ENCODE data around the gene SPTSSB. TPM values are rescaled to one million over a fixed set of nuclear protein-coding genes. Genes with fewer than 3 reads are reported as not detected.

Gene SPTSSB
- total RNA-seq, 1 experiment from 2014 or later, result 3.7 TPM

DNA sequence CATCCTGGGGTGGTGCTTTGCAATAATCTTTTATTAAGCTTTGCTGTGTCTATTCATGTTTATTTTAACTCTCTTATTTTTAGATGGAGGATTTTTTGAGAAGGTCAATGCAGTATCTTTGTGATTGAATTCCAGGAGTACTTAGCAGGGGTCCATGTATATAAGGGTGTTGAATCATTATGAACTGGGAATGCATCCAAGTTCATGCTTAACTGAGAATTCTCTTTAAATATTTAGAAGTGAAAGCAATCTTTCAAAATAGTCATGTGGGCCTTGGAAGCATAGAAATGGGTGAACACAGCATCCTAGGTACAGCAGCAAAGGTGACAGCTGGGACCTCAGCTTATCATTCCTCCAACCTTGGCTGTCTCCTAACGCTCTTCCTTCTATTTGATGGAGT lies 27.3 kb downstream of the SPTSSB start:
- ATAC-seq, result no peak
- no peaks in the 10 kb centered on the region for H3K9me3 ChIP-seq (ENCODE audit: control insufficient read depth, insufficient read depth, low read depth, low read length)
- no peak overlapping the region for H3K27ac ChIP-seq (ENCODE audit: low read length)
- ChIA-PET POLR2A (no interaction called here), CTCF (no interaction called here)
- in situ Hi-C loops (cut with HindIII; ENCODE audit: low pct_unique_long_range_greater_than_20kb, low sequenced_read_pairs) (no loop called here), intact Hi-C loops (cut with micrococcal nuclease; ENCODE audit: unreplicated experiment) (no loop called here)
- no peaks in the 10 kb centered on the region for H3K36me3 ChIP-seq (ENCODE audit: control insufficient read depth, insufficient read depth, low read length)
- no peaks in the 10 kb centered on the region for H3K4me1 ChIP-seq (ENCODE audit: control insufficient read depth, insufficient read depth, low read length)
- no peaks in the 10 kb centered on the region for H3K27me3 ChIP-seq (ENCODE audit: control insufficient read depth, insufficient read depth, low read length)
- TF ChIP-seq SIN3A (IDR thresholded peaks at IDR 0.05; ENCODE audit: borderline replicate concordance, insufficient read depth, low read depth, low read length) (no peak), TCF7L2 (IDR thresholded peaks at IDR 0.05; ENCODE audit: low read depth, low read length) (no peak), POLR2AphosphoS5 (IDR thresholded peaks at IDR 0.05; ENCODE audit: low read depth, low read length) (no peak)
- TF ChIP-seq, protein P1, sequence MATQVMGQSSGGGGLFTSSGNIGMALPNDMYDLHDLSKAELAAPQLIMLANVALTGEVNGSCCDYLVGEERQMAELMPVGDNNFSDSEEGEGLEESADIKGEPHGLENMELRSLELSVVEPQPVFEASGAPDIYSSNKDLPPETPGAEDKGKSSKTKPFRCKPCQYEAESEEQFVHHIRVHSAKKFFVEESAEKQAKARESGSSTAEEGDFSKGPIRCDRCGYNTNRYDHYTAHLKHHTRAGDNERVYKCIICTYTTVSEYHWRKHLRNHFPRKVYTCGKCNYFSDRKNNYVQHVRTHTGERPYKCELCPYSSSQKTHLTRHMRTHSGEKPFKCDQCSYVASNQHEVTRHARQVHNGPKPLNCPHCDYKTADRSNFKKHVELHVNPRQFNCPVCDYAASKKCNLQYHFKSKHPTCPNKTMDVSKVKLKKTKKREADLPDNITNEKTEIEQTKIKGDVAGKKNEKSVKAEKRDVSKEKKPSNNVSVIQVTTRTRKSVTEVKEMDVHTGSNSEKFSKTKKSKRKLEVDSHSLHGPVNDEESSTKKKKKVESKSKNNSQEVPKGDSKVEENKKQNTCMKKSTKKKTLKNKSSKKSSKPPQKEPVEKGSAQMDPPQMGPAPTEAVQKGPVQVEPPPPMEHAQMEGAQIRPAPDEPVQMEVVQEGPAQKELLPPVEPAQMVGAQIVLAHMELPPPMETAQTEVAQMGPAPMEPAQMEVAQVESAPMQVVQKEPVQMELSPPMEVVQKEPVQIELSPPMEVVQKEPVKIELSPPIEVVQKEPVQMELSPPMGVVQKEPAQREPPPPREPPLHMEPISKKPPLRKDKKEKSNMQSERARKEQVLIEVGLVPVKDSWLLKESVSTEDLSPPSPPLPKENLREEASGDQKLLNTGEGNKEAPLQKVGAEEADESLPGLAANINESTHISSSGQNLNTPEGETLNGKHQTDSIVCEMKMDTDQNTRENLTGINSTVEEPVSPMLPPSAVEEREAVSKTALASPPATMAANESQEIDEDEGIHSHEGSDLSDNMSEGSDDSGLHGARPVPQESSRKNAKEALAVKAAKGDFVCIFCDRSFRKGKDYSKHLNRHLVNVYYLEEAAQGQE (IDR thresholded peaks at IDR 0.05; ENCODE audit: insufficient read depth in 1 of 2, low read depth in 2 of 2, low read length in 1 of 2), result no peak
- TF ChIP-seq, protein P2, sequence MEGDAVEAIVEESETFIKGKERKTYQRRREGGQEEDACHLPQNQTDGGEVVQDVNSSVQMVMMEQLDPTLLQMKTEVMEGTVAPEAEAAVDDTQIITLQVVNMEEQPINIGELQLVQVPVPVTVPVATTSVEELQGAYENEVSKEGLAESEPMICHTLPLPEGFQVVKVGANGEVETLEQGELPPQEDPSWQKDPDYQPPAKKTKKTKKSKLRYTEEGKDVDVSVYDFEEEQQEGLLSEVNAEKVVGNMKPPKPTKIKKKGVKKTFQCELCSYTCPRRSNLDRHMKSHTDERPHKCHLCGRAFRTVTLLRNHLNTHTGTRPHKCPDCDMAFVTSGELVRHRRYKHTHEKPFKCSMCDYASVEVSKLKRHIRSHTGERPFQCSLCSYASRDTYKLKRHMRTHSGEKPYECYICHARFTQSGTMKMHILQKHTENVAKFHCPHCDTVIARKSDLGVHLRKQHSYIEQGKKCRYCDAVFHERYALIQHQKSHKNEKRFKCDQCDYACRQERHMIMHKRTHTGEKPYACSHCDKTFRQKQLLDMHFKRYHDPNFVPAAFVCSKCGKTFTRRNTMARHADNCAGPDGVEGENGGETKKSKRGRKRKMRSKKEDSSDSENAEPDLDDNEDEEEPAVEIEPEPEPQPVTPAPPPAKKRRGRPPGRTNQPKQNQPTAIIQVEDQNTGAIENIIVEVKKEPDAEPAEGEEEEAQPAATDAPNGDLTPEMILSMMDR (IDR thresholded peaks at IDR 0.05), result no peak
- no TSS peak for BruUV-seq (replicated peaks)
- no peak overlapping the region for H3K4me3 ChIP-seq (ENCODE audit: low read depth in 2 of 2, low read length in 2 of 2)
- no peak for DNase-seq (ENCODE audit: low read depth, low spot score)

DNA sequence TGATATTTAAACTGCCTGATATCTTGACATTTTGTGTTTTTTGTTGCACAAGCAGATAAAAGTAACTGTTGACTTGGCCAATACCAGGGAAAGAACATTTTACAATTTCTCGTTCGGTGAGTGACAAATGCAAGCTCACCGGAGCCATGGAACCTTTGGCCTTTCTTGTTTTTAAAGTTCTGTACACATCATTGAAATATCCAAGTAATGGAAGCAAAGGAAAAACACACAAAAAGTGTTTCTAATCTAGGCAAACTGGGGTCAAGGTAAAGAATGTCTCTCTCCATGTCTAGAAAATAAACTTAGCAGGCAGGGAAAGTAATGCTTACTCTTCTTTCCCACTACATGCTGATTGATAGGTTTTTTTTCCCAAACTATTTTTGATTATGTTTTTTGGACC lies 27.8 kb downstream of the SPTSSB start:
- POLR2A ChIA-PET, result no interaction called here
- intact Hi-C loops (cut with micrococcal nuclease; ENCODE audit: unreplicated experiment), result no loop called here
- no peaks in the 10 kb centered on the region for H3K36me3 ChIP-seq (ENCODE audit: control insufficient read depth, insufficient read depth, low read length)
- no peak overlapping the region for H3K27ac ChIP-seq (ENCODE audit: low read length)
- TF ChIP-seq POLR2AphosphoS5 (IDR thresholded peaks at IDR 0.05; ENCODE audit: low read depth, low read length), result no peak
- TF ChIP-seq SIN3A (IDR thresholded peaks at IDR 0.05; ENCODE audit: borderline replicate concordance, insufficient read depth, low read depth, low read length), result no peak
- TF ChIP-seq, protein P1 (IDR thresholded peaks at IDR 0.05; ENCODE audit: insufficient read depth in 1 of 2, low read depth in 2 of 2, low read length in 1 of 2), result no peak
- TF ChIP-seq TCF7L2 (IDR thresholded peaks at IDR 0.05; ENCODE audit: low read depth, low read length), result no peak
- TF ChIP-seq, protein P2 (IDR thresholded peaks at IDR 0.05), result no peak
- no peaks in the 10 kb centered on the region for H3K9me3 ChIP-seq (ENCODE audit: control insufficient read depth, insufficient read depth, low read depth, low read length)
- ATAC-seq (no peak), DNase-seq (ENCODE audit: low read depth, low spot score) (no peak)
- H3K27me3 ChIP-seq (ENCODE audit: control insufficient read depth, insufficient read depth, low read length), result no peaks in the 10 kb centered on the region
- CTCF ChIA-PET, result no interaction called here
- in situ Hi-C loops (cut with HindIII; ENCODE audit: low pct_unique_long_range_greater_than_20kb, low sequenced_read_pairs), result no loop called here
- H3K4me3 ChIP-seq (ENCODE audit: low read depth in 2 of 2, low read length in 2 of 2), result no peak overlapping the region
- no peaks in the 10 kb centered on the region for H3K4me1 ChIP-seq (ENCODE audit: control insufficient read depth, insufficient read depth, low read length)
- no TSS peak for BruUV-seq (replicated peaks)

All from Panc1 (cell line).